Subcutaneous adipose tissue (tissue), 4 donors: ENCODE measurements around the gene SERBP1. TPM values are rescaled to one million over a fixed set of nuclear protein-coding genes. Genes with fewer than 3 reads are reported as not detected.

Experiments used
- total RNA-seq, 4 donors: library from RNA; depleted of rRNA; stranded (reverse); fragments of >200 nt; gene quantifications; one replicate each; pipeline ENCODE4 v1.1.0, GENCODE V29; 2016
- TF ChIP-seq, protein P1 (sequence below): fragments of 450-650 bp; IDR thresholded peaks from one replicate; pipeline ENCODE4 v1.5.1; 2016; ENCODE audit warnings: low read depth, mild to moderate bottlenecking, control low read depth, antibody characterized with exemption, moderate library complexity

Gene SERBP1
- total RNA-seq, 4 donors from 2014 or later, result 200 to 333 (median 270) TPM

DNA sequence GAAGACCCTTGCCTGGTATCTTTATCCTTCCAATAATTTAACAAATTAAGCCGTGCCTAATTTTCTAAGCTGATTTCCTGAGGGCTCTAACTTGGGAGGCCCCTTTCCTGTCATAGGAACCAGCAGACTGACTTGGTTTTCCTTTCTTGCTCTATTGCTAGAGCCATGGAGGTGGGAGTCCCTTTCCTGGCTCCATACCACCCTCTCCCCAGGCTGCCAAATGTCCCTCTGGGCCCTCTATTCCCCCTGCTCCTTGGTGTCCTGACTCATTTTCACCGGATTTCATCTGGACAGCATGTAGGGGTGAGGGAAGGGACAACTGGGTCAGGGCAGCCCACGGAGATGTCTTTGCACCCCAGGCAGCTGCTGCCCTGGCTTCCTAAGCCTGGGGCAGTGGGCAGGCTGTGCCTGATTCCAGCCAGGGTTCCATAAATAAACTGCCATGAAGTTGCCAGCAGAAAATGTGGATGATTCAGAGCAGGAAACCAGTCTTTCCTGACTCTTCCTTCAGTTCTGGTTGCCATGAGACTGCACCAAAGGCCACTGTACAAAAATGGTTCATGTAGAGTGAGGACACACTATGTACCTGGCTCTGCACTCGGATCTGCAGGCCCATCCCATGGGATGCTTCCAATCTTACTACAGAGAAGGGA is 38.0 kb upstream of the SERBP1 start:
- TF ChIP-seq, protein P1, sequence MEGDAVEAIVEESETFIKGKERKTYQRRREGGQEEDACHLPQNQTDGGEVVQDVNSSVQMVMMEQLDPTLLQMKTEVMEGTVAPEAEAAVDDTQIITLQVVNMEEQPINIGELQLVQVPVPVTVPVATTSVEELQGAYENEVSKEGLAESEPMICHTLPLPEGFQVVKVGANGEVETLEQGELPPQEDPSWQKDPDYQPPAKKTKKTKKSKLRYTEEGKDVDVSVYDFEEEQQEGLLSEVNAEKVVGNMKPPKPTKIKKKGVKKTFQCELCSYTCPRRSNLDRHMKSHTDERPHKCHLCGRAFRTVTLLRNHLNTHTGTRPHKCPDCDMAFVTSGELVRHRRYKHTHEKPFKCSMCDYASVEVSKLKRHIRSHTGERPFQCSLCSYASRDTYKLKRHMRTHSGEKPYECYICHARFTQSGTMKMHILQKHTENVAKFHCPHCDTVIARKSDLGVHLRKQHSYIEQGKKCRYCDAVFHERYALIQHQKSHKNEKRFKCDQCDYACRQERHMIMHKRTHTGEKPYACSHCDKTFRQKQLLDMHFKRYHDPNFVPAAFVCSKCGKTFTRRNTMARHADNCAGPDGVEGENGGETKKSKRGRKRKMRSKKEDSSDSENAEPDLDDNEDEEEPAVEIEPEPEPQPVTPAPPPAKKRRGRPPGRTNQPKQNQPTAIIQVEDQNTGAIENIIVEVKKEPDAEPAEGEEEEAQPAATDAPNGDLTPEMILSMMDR, result no peak

DNA sequence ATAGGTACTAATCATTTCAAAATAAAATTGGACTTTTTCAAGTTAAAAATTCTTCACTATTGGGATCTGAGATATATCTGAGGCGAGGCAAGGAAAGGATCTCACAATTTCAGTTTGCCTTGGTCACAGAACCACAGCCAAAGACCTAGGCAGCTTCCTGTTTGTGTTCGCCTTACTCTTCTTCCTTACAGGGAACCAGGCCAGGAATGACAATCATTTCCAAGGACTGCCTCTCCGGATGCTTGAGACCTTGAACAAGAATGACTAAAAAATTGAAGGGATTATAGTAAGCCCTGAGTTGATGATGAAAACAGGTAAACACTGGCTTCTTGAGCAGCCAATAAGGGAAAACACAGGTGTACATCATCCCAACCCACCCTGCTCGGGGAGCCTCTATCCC is 35.2 kb upstream of the SERBP1 start:
- TF ChIP-seq, protein P1, result no peak

DNA sequence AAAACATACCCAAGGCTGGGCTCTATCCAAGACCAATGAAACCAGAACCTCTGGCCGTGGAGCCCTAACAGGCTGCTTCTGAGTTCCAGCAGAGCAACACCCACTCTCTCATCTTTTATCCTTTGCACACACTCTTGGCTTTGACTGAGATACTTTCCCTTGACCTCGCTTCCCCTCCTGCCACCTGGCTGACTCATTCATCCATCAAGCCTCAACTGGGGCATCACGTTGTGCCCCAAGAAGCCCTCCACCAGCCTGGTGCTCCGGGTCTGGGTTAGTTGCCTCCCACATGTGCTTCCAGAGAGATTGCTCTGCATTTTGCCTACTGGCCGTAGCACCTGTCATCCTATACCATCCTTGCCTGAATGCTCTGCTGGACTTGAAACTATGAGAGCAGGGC is 34.5 kb upstream of the SERBP1 start:
- TF ChIP-seq, protein P1, result no peak

DNA sequence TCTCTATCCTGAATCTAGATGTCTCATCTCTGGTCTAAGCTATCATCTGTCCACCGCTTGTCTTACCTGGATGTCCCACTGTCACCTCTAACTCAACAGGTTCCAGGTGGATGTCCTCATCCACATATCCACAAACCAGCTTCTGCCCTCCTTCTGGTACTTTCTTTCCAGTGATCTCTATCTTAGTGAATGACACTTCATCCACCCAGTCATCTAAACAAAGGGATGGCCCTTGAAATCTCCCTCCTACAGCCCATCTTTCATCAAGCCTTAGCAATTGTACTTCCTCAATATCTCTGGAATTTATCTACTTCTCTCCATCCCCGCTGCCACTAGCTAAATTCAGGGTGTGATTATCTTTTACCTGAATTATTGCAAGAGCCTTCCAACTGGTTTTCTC is 33.9 kb upstream of the SERBP1 start:
- TF ChIP-seq, protein P1, result no peak

DNA sequence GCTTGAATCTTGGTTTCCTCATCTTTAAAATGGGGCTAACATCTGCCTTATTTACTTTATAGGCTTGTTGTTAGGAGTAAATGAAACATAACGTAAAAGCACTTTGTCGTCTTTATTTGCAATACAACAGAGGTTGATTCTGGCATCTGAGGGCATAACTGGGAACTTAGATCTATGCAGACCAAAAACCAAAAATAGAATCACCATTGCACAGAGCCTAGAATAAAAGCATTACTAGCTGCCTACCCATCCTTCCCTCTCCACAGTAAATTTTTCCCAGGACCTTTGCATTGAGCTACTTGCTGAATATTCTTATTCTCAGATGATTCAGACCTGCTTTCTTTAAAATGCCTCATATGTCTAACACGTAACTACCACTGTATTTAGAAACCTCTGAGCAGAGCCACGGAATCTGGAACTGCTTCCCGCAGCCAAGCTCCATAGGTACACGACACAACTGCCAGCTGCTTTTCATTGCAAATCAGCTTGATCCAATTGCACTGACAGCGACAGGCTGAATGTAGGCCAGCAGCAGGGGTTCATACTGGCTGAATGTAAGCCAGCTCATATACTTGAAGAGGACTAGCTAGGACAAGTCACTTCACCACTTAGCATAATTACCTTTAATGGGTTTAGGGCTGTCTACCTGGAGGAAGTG is 33.2 kb upstream of the SERBP1 start:
- TF ChIP-seq, protein P1, result no peak

DNA sequence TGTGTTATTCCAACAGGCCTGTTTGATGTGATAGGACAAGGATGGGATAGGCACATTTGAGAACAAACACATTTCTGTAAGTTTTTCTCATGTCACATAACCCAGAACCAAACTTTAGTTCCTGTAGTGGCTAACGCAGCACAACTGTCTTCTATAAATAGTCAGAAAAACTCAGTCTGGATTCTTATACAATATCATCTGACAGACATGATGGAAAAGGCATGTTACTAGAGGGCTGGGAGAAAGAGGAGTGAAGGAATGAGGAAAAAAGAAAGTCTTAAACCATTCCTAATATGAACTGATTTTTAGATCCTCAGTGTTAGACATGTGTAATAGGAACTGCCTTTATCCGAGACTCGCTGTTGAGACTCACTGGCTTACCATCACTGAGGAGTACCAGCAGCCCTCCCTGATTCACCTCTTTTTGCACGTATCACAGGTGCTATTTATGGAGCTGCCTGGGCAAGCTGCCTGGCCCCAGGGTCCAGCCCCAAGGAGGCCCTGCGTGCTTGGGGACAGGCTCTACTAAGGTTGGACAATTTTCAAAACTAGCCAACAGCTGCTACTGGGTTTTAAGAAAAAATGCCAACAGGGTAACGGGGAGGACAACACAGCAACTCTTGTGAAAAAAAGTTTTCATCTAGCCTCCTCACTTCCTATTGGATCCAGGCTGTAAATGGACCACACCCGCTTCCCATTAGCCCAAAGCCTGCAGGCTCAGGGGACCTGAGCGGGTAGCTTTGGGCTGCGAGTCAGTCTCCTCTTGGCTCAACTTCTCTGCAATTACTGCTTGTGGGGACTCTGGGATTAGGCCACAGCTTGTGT is 30.7 kb upstream of the SERBP1 start:
- TF ChIP-seq, protein P1, result no peak

DNA sequence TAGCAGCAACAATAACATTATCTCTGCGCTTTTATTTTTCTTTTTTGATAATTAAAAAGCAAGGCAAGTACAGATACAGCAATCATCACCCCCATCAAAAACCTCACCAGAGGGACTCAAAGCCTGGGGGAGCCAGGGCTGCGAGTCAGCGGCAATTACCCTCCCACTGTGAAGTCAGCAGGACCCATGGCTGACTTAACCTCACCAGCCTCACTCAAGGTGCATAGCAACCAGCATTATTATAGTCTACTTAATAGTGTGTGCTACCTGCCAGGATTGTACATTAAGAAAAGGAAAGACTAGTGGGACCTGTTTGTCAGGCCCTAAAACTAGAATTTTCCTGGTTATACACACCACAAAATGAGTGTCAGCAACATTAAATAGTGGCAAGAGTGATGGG is 28.9 kb upstream of the SERBP1 start:
- TF ChIP-seq, protein P1, result no peak
